Left lung (tissue), 10 donors: ENCODE results near the gene SCD5. TPM values are rescaled to one million over a fixed set of nuclear protein-coding genes. Genes with fewer than 3 reads are reported as not detected.

Experiments
- ATAC-seq: fragments of 200-7000 bp; cut with Tn5 transposase; one replicate; pipeline ENCODE4 v1.9.1; 2020; ENCODE audit warnings: moderate library complexity
- DNase-seq, 4 donors: peaks; one replicate each; pipeline ENCODE4 v3.0.0-alpha.2; 2013 to 2020
- H3K27ac ChIP-seq, 2 donors: fragments of 200-600 bp; sonication (generic) in 1 of 2; one replicate each; pipeline versions ENCODE4 v1.5.0 to v1.8.0; 2020 to 2021
- H3K27me3 ChIP-seq, 2 donors: fragments of 200-600 bp; sonication (generic) in 1 of 2; one replicate each; pipeline versions ENCODE4 v1.5.0 to v1.8.0; 2020 to 2021
- H3K36me3 ChIP-seq, 2 donors: fragments of 200-600 bp; sonication (generic) in 1 of 2; one replicate each; pipeline versions ENCODE4 v1.5.0 to v1.8.0; 2020 to 2021
- H3K4me1 ChIP-seq, 2 donors: fragments of 200-600 bp; one replicate each; pipeline ENCODE4 v1.8.0; 2021
- H3K4me3 ChIP-seq, 2 donors: fragments of 200-600 bp; sonication (generic) in 1 of 2; one replicate each; pipeline versions ENCODE4 v1.5.0 to v1.8.0; 2020 to 2021; ENCODE audit warnings: mild to moderate bottlenecking in 1 of 2
- H3K9me3 ChIP-seq, 2 donors: fragments of 200-600 bp; sonication (generic) in 1 of 2; one replicate each; pipeline versions ENCODE4 v1.5.0 to v1.8.0; 2020 to 2021
- intact Hi-C, 2 donors: fragments of 100-400 bp; cut with DNase I; formaldehyde crosslinking; loops; one replicate each; pipeline versions ENCODE4 v1.11.2 to v1.14.2; 2022
- polyA plus RNA-seq, 6 donors: library from polyadenylated mRNA; unstranded; fragments of 120-200 nt; gene quantifications; one replicate each; pipeline ENCODE4 v1.2.1, GENCODE V29; 2013; ENCODE audit not compliant: insufficient read length in 6 of 6
- total RNA-seq, 2 donors: library from RNA; stranded (reverse); fragmentation: NEBNext Ultra II Directional; extraction: Animal tissue kit (Norgen Biotek cat#: 25700); gene quantifications; one replicate each; pipeline ENCODE4 v1.2.1, GENCODE V29; 2021
- TF ChIP-seq, protein P1 (sequence below), 2 donors: fragments of 200-600 bp; sonication (generic) in 1 of 2; IDR thresholded peaks; one replicate each; pipeline versions ENCODE4 v1.5.0 to v1.8.0; 2021; ENCODE audit warnings: antibody characterized with exemption in 2 of 2
- donor health status: DM: no; HTN: yes; CAD: no.
- donor health status: DM: no; HTN: no; CAD: no.

The SCD5 gene
- total and polyA plus RNA-seq, 8 donors, result 12.5 to 41.1 (median 35.0) TPM

DNA sequence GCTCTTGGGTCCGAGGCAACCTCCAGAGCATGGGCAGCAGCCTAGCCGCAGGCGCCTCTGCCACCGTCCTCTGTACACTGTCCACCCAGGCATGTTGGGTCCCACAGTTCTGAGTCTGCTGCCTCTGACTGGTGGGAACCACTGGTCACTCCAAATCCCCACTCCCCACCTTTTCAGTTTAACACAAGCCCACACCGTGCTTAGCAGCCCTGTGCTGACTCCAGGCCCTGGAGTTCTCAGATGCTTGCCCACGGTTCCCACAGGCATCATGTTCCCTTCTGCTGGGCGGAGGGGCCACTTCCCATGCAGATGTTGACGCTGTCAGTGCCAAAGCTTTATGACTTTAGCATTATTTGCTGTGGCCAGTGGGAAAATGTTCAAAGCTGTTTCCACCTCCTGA is 104.5 kb downstream of the SCD5 start:
- no peak overlapping the region for H3K27ac ChIP-seq
- H3K27me3 ChIP-seq, result no peaks in the 10 kb centered on the region
- DNase-seq (no peak), ATAC-seq (no peak)
- H3K9me3 ChIP-seq, result no peaks in the 10 kb centered on the region
- H3K36me3 ChIP-seq, result no peaks in the 10 kb centered on the region
- TF ChIP-seq, protein P1, sequence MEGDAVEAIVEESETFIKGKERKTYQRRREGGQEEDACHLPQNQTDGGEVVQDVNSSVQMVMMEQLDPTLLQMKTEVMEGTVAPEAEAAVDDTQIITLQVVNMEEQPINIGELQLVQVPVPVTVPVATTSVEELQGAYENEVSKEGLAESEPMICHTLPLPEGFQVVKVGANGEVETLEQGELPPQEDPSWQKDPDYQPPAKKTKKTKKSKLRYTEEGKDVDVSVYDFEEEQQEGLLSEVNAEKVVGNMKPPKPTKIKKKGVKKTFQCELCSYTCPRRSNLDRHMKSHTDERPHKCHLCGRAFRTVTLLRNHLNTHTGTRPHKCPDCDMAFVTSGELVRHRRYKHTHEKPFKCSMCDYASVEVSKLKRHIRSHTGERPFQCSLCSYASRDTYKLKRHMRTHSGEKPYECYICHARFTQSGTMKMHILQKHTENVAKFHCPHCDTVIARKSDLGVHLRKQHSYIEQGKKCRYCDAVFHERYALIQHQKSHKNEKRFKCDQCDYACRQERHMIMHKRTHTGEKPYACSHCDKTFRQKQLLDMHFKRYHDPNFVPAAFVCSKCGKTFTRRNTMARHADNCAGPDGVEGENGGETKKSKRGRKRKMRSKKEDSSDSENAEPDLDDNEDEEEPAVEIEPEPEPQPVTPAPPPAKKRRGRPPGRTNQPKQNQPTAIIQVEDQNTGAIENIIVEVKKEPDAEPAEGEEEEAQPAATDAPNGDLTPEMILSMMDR (IDR thresholded peaks at IDR 0.05), result no peak
- no peaks in the 10 kb centered on the region for H3K4me1 ChIP-seq
- no peak overlapping the region for H3K4me3 ChIP-seq
- intact Hi-C loops, result no loop called here

DNA sequence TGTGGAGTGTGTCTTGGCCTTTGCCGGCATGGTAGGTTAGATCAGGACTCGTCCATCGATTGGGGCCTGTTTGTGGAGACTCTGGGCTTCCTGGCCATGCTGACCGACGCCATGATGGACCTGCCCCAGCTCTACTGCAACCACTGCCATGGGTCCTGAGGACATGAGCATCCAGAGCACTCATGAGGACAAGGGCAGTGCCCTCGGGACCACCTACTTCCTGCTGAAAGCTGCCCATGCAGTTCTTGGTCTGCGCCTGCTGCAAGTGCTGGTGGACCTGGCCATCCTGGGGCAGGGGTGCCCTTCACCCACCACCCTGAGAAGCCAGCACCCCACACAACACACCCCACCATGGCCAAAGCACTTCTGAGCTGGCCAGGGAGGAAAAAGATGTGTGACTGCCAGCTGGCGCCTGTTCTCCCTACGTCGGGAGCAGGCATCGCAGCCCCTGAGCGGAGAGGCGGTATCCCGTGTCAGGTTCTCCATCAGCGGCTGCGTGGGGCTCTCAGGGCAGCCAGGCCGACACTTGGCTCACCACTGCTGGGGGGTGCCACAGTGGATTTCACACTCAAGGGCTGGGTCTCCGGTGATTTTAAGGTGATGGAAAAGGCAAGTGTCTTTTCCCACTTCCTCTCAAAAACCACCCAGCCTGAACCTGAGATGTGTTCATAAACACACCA is 106.4 kb downstream of the SCD5 start:
- no peaks in the 10 kb centered on the region for H3K9me3 ChIP-seq
- H3K4me1 ChIP-seq, result no peaks in the 10 kb centered on the region
- no peak overlapping the region for H3K27ac ChIP-seq
- H3K27me3 ChIP-seq, result no peaks in the 10 kb centered on the region
- DNase-seq, result no peak
- H3K4me3 ChIP-seq, result no peak overlapping the region
- no peaks in the 10 kb centered on the region for H3K36me3 ChIP-seq
- intact Hi-C loops, result no loop called here
- TF ChIP-seq, protein P1 (IDR thresholded peaks at IDR 0.05), result no peak
- no peak for ATAC-seq

DNA sequence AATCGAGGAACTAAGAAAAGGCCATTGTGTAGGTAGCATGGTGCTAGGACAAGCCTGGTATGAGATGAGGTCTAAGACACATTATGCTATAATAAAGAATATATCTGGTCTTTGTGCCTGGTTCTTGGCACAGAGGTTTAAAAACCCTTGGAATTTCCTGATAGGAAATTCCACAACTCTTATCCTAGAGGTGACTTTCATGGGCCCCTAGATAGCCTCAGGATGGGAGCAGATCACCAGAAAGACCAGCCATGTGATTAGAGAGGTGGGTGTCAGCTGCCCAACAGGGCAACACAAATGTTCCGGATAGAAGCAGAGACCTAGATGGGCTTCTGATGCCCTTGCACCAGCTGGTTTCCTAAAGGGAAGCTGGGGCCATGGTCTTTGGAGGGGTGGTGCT is 107.2 kb downstream of the SCD5 start:
- Histone ChIP-seq H3K27ac (no peak overlapping the region), H3K9me3 (no peaks in the 10 kb centered on the region), H3K4me1 (no peaks in the 10 kb centered on the region), H3K36me3 (no peaks in the 10 kb centered on the region), H3K27me3 (no peaks in the 10 kb centered on the region), H3K4me3 (no peak overlapping the region)
- intact Hi-C loops, result no loop called here
- TF ChIP-seq, protein P1 (IDR thresholded peaks at IDR 0.05), result no peak
- DNase-seq, result no peak
- ATAC-seq, result no peak

DNA sequence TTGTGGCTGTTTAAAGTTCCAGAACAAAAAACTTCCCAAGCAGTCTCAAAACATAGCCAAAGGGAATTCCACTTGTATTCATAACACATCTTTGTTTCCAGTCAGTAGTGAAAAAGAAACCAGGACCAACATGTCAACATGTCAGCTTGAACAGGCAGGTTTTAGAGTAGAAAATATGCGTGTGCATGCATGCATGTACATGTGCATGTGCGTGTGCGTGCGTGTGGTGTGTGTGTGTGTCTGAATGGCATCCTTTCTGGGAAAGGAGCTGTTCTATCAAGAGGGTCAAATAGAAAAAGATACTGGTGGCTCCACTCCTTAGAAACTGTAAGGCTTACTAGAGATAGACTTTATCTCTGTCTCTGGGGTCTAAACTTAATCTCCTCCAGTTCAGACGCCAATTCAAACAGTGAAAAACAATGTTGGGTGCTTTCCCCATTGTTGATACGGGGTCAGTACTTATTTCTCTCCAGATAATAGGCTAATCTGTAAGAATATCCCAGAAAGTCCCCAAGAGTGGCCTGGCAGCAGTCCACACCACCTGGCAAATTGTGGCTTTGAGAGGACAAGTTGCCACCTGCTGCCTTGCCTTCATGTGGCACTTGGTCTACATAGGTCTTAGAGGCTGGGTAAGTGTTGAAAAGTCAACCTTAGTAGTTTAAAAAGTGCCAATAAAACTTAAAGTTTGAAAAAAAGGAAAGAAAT is 110.4 kb downstream of the SCD5 start:
- no peaks in the 10 kb centered on the region for H3K4me1 ChIP-seq
- H3K9me3 ChIP-seq, result no peaks in the 10 kb centered on the region
- no peak overlapping the region for H3K27ac ChIP-seq
- ATAC-seq (no peak), DNase-seq (no peak)
- H3K27me3 ChIP-seq, result no peaks in the 10 kb centered on the region
- H3K36me3 ChIP-seq, result no peaks in the 10 kb centered on the region
- TF ChIP-seq, protein P1 (IDR thresholded peaks at IDR 0.05), result no peak
- intact Hi-C loops, result no loop called here
- H3K4me3 ChIP-seq, result no peak overlapping the region

DNA sequence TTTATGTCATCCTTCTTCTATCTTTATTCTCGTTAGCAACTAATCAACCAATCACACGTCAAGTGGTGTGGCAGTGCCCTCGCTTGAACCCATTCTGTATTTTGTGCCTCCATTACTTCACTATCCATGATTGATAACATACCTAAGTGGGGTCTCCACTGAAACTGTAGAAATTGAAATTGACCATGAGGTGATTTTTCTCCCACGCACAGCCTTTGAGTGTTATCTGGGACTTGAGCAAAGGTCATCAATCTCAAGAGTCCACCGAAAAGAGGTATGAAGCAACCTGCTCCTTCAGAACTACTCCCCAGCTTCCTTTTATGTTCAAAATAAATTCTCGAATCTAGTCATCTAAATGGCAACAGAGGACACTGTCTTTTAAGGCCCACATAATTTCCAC is 111.1 kb downstream of the SCD5 start:
- Histone ChIP-seq H3K4me1 (no peaks in the 10 kb centered on the region), H3K36me3 (no peaks in the 10 kb centered on the region), H3K9me3 (no peaks in the 10 kb centered on the region), H3K4me3 (no peak overlapping the region), H3K27me3 (no peaks in the 10 kb centered on the region), H3K27ac (no peak overlapping the region)
- no peak for ATAC-seq
- intact Hi-C loops, result no loop called here
- TF ChIP-seq, protein P1 (IDR thresholded peaks at IDR 0.05), result no peak
- DNase-seq, result no peak
